Stimulated activated CD4-positive, alpha-beta T cell treated with anti-CD3 and anti-CD28 coated beads, Interleukin-12 subunit alpha, Interleukin-12 subunit beta, amount 100 ng/mL, for 48 hours (primary cell): Measurements from ENCODE around the gene SH3BP5L.
"Not testable (repeated sequence)": the region's sequence is repeated elsewhere in the genome, so short reads cannot be mapped to it uniquely, and the experiment has no call there.

Experiments
- DNase-seq, 3 donors: peaks; one replicate each; pipeline ENCODE4 v3.0.0-alpha.2; 2020; ENCODE audit warnings: low read depth in 2 of 3, low spot score in 1 of 3

The SH3BP5L gene

GRCh38 chr1:248830718-248831017, 5.0 kb upstream of the SH3BP5L start:
- not testable (repeated sequence) for DNase-seq

GRCh38 chr1:248828845-248829244, 3.1 kb upstream of the SH3BP5L start:
- no peak for DNase-seq

- DNase-seq: no peak
Measured at GRCh38 chr1:248825573-248825908, 174 bp downstream of the SH3BP5L start.

GRCh38 chr1:248825136-248825535, 579 bp downstream of the SH3BP5L start:
- no peak for DNase-seq

GRCh38 chr1:248824701-248825100, 1.0 kb downstream of the SH3BP5L start:
- no peak for DNase-seq

- no peak for DNase-seq
Measured at GRCh38 chr1:248824301-248824700, 1.4 kb downstream of the SH3BP5L start.

GRCh38 chr1:248823517-248824001, 2.2 kb downstream of the SH3BP5L start:
- DNase-seq: no peak

GRCh38 chr1:248822148-248823032, 3.3 kb downstream of the SH3BP5L start:
- DNase-seq: no peak

GRCh38 chr1:248821641-248822040, 4.1 kb downstream of the SH3BP5L start:
- no peak for DNase-seq

GRCh38 chr1:248821101-248821500, 4.6 kb downstream of the SH3BP5L start:
- no peak for DNase-seq

- no peak for DNase-seq
Measured at GRCh38 chr1:248820041-248820585, 5.6 kb downstream of the SH3BP5L start.

GRCh38 chr1:248818505-248819374, 7.0 kb downstream of the SH3BP5L start:
- DNase-seq: no peak

GRCh38 chr1:248817065-248817464, 8.7 kb downstream of the SH3BP5L start:
- DNase-seq: no peak

GRCh38 chr1:248816042-248816851, 9.5 kb downstream of the SH3BP5L start:
- DNase-seq: no peak

- no peak for DNase-seq
Measured at GRCh38 chr1:248815407-248816034, 10.2 kb downstream of the SH3BP5L start.

GRCh38 chr1:248814351-248814750, 11.4 kb downstream of the SH3BP5L start:
- DNase-seq: no peak

GRCh38 chr1:248813546-248813945, 12.2 kb downstream of the SH3BP5L start:
- no peak for DNase-seq

- DNase-seq: no peak
Measured at GRCh38 chr1:248812736-248813425, 12.8 kb downstream of the SH3BP5L start.

- no peak for DNase-seq
Measured at GRCh38 chr1:248811514-248812490, 13.9 kb downstream of the SH3BP5L start.
